ENCODE measurements around the gene LYPLAL1. TPM values are rescaled to one million over a fixed set of nuclear protein-coding genes. Genes with fewer than 3 reads are reported as not detected.

Gene LYPLAL1
- total RNA-seq, 1 experiment from 2014 or later: 40.0 TPM

DNA sequence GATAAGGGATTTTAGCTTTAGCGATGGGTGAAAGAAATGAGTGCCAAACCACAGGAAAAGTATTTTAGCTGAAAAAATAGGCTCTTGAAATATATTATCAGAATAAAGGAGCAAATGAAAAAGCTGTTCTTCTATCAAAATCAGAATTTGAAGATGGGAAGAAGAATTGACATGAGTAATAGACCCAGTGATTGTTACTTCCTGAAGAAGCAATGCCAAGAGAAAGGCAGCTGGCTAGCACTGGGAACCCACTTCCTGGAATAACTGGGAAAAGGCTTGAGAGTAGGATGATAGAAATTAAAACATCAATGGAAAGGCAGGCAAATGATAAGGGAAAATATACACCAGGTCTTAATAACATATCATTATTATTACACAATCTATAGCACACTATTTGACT is 29.9 kb upstream of the LYPLAL1 start:
- no peaks in the 10 kb centered on the region for H3K9me2 ChIP-seq (ENCODE audit: insufficient read depth)
- BruUV-seq (replicated peaks): no TSS peak
- H3K36me3 ChIP-seq (ENCODE audit: control insufficient read depth in 1 of 2, insufficient read depth in 2 of 2, low read length in 2 of 2): no peaks in the 10 kb centered on the region
- H3K79me2 ChIP-seq (ENCODE audit: insufficient read depth, low read length): no peaks in the 10 kb centered on the region
- no peak overlapping the region for H3K4me3 ChIP-seq (replicated peaks in 1 of 2; ENCODE audit: low read depth in 1 of 2, low read length in 2 of 2)
- TF ChIP-seq ELF1 (IDR thresholded peaks at IDR 0.05; ENCODE audit: borderline replicate concordance, low read depth) (no peak), SP1 (IDR thresholded peaks at IDR 0.05; ENCODE audit: low read depth) (no peak), FOSL1 (IDR thresholded peaks at IDR 0.05; ENCODE audit: low read depth) (no peak), RAD21 (IDR thresholded peaks at IDR 0.05; ENCODE audit: low read depth) (no peak), YY1 (IDR thresholded peaks at IDR 0.05; ENCODE audit: extremely low read depth, insufficient replicate concordance, low read depth, low read length) (no peak), SRF (IDR thresholded peaks at IDR 0.05; ENCODE audit: low read depth) (no peak), EZH2 (IDR thresholded peaks at IDR 0.05) (no peak)
- ChIA-PET POLR2A (no interaction called here), CTCF (no interaction called here), RAD21 (ENCODE audit: low non-redundant PET in 1 of 2, low total read pairs in 2 of 2, uncharacterized antibody in 2 of 2, unreplicated experiment in 2 of 2) (no interaction called here)
- DNase-seq (ENCODE audit: low read depth, low spot score): no peak
- no peak overlapping the region for H3K4me2 ChIP-seq (ENCODE audit: low read length)
- H3K27me3 ChIP-seq (ENCODE audit: insufficient read depth, low read length): no peaks in the 10 kb centered on the region
- H3K4me1 ChIP-seq (ENCODE audit: control insufficient read depth in 1 of 2, insufficient read depth in 2 of 2, low read length in 2 of 2): no peaks in the 10 kb centered on the region
- no peak overlapping the region for H3K27ac ChIP-seq (ENCODE audit: low read depth, low read length)
- no peak overlapping the region for H2AFZ ChIP-seq (ENCODE audit: low read depth, low read length, poor library complexity, severe bottlenecking)
- ATAC-seq: no peak
- H3K9ac ChIP-seq (ENCODE audit: low read length): no peak overlapping the region
- H3K9me3 ChIP-seq (ENCODE audit: control insufficient read depth in 1 of 2, insufficient read depth in 1 of 2, low read depth in 1 of 2, low read length in 2 of 2): no peaks in the 10 kb centered on the region
- no peaks in the 10 kb centered on the region for H4K20me1 ChIP-seq (ENCODE audit: insufficient read depth)
- intact Hi-C loops (cut with micrococcal nuclease): no loop called here

DNA sequence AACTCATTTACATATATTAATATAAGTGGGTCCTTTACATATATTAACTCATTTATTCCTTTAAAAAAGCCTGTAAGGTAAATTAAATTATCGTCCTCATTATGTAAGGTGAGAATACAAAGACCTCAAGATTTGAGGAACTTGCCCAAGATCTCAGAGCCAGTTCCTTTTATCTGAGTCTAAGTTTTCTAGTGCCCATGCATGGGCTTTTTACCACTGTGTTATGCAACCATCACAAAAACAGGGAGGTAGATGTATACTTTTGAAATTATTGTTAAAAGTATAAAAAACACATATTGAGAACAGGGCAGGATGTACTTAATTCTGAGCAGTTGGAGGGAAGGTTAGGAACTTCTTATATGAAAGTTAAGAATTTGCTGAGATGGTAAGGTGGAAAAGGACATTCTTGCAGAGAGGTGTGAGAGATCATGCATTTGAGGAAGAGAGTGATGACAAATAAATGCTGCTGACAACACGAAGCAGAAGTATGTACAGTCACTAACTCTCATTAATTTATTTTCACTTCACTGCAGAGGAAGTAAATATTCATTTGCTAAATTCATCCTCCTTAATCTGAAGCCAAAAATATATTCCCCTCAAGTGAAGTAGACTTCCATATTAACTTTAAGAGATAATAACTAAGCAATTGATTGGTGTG is 28.9 kb upstream of the LYPLAL1 start:
- Histone ChIP-seq H3K4me3 (replicated peaks in 1 of 2; ENCODE audit: low read depth in 1 of 2, low read length in 2 of 2) (no peak overlapping the region), H3K9ac (ENCODE audit: low read length) (no peak overlapping the region), H3K79me2 (ENCODE audit: insufficient read depth, low read length) (no peaks in the 10 kb centered on the region), H3K9me3 (ENCODE audit: control insufficient read depth in 1 of 2, insufficient read depth in 1 of 2, low read depth in 1 of 2, low read length in 2 of 2) (no peaks in the 10 kb centered on the region), H3K4me2 (ENCODE audit: low read length) (no peak overlapping the region), H3K27ac (ENCODE audit: low read depth, low read length) (no peak overlapping the region), H4K20me1 (ENCODE audit: insufficient read depth) (no peaks in the 10 kb centered on the region), H3K9me2 (ENCODE audit: insufficient read depth) (no peaks in the 10 kb centered on the region), H3K27me3 (ENCODE audit: insufficient read depth, low read length) (no peaks in the 10 kb centered on the region), H2AFZ (ENCODE audit: low read depth, low read length, poor library complexity, severe bottlenecking) (peak overlapping the region; percentile 39), H3K36me3 (ENCODE audit: control insufficient read depth in 1 of 2, insufficient read depth in 2 of 2, low read length in 2 of 2) (no peaks in the 10 kb centered on the region), H3K4me1 (ENCODE audit: control insufficient read depth in 1 of 2, insufficient read depth in 2 of 2, low read length in 2 of 2) (no peaks in the 10 kb centered on the region)
- ChIA-PET RAD21 (ENCODE audit: low non-redundant PET in 1 of 2, low total read pairs in 2 of 2, uncharacterized antibody in 2 of 2, unreplicated experiment in 2 of 2) (no interaction called here), POLR2A (no interaction called here), CTCF (no interaction called here)
- DNase-seq (ENCODE audit: low read depth, low spot score) (no peak), ATAC-seq (no peak)
- BruUV-seq (replicated peaks): no TSS peak
- intact Hi-C loops (cut with micrococcal nuclease): no loop called here
- TF ChIP-seq YY1 (IDR thresholded peaks at IDR 0.05; ENCODE audit: extremely low read depth, insufficient replicate concordance, low read depth, low read length): no peak
- TF ChIP-seq ZFX (IDR thresholded peaks at IDR 0.05): no peak
- TF ChIP-seq, protein P1, sequence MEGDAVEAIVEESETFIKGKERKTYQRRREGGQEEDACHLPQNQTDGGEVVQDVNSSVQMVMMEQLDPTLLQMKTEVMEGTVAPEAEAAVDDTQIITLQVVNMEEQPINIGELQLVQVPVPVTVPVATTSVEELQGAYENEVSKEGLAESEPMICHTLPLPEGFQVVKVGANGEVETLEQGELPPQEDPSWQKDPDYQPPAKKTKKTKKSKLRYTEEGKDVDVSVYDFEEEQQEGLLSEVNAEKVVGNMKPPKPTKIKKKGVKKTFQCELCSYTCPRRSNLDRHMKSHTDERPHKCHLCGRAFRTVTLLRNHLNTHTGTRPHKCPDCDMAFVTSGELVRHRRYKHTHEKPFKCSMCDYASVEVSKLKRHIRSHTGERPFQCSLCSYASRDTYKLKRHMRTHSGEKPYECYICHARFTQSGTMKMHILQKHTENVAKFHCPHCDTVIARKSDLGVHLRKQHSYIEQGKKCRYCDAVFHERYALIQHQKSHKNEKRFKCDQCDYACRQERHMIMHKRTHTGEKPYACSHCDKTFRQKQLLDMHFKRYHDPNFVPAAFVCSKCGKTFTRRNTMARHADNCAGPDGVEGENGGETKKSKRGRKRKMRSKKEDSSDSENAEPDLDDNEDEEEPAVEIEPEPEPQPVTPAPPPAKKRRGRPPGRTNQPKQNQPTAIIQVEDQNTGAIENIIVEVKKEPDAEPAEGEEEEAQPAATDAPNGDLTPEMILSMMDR (IDR thresholded peaks at IDR 0.05 in 2 of 3, conservative IDR thresholded peaks at IDR 0.05 in 1 of 3; ENCODE audit: borderline replicate concordance in 1 of 3, insufficient read depth in 1 of 3, low read depth in 2 of 3, low read length in 2 of 3): no peak
- TF ChIP-seq CBX3 (IDR thresholded peaks at IDR 0.05; ENCODE audit: low read depth): no peak
- no peak for TF ChIP-seq EZH2phosphoT487 (IDR thresholded peaks at IDR 0.05; ENCODE audit: borderline replicate concordance)
- no peak for TF ChIP-seq SP1 (IDR thresholded peaks at IDR 0.05; ENCODE audit: low read depth)
- TF ChIP-seq, protein P2, sequence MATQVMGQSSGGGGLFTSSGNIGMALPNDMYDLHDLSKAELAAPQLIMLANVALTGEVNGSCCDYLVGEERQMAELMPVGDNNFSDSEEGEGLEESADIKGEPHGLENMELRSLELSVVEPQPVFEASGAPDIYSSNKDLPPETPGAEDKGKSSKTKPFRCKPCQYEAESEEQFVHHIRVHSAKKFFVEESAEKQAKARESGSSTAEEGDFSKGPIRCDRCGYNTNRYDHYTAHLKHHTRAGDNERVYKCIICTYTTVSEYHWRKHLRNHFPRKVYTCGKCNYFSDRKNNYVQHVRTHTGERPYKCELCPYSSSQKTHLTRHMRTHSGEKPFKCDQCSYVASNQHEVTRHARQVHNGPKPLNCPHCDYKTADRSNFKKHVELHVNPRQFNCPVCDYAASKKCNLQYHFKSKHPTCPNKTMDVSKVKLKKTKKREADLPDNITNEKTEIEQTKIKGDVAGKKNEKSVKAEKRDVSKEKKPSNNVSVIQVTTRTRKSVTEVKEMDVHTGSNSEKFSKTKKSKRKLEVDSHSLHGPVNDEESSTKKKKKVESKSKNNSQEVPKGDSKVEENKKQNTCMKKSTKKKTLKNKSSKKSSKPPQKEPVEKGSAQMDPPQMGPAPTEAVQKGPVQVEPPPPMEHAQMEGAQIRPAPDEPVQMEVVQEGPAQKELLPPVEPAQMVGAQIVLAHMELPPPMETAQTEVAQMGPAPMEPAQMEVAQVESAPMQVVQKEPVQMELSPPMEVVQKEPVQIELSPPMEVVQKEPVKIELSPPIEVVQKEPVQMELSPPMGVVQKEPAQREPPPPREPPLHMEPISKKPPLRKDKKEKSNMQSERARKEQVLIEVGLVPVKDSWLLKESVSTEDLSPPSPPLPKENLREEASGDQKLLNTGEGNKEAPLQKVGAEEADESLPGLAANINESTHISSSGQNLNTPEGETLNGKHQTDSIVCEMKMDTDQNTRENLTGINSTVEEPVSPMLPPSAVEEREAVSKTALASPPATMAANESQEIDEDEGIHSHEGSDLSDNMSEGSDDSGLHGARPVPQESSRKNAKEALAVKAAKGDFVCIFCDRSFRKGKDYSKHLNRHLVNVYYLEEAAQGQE (IDR thresholded peaks at IDR 0.05; ENCODE audit: low read depth): no peak
- no peak for TF ChIP-seq ELF1 (IDR thresholded peaks at IDR 0.05; ENCODE audit: borderline replicate concordance, low read depth)
- no peak for TF ChIP-seq POLR2AphosphoS5 (IDR thresholded peaks at IDR 0.05; ENCODE audit: low read depth, low read length)
- TF ChIP-seq TCF7L2 (IDR thresholded peaks at IDR 0.05; ENCODE audit: borderline replicate concordance, extremely low read depth, insufficient read depth, insufficient read length): no peak
